ENCODE results near the gene MYH11.
A peak's percentile ranks its signal among the peaks of the same experiment; 100 is the strongest.
"Not testable (repeated sequence)": the region's sequence is repeated elsewhere in the genome, so short reads cannot be mapped to it uniquely, and the experiment has no call there.

Gene MYH11

GRCh38 chr16:15705064-15705565 lies 151.7 kb downstream of the MYH11 start:
- DNase-seq = no peak

- DNase-seq = peak; percentile 14
Measured at GRCh38 chr16:15704545-15704987, 152.3 kb downstream of the MYH11 start.

- no peak for DNase-seq
Measured at GRCh38 chr16:15703029-15703736, 153.6 kb downstream of the MYH11 start.

- DNase-seq = no peak
Measured at GRCh38 chr16:15701975-15702970, 154.6 kb downstream of the MYH11 start.

GRCh38 chr16:15701367-15701766 lies 155.5 kb downstream of the MYH11 start:
- DNase-seq = no peak

GRCh38 chr16:15699819-15700218 lies 157.0 kb downstream of the MYH11 start:
- DNase-seq = no peak

GRCh38 chr16:15694499-15694898 lies 162.3 kb downstream of the MYH11 start:
- no peak for DNase-seq

GRCh38 chr16:15692508-15692907 lies 164.3 kb downstream of the MYH11 start:
- not testable (repeated sequence) for DNase-seq

- no peak for DNase-seq
Measured at GRCh38 chr16:15691046-15691445, 165.8 kb downstream of the MYH11 start.

GRCh38 chr16:15690296-15690695 lies 166.5 kb downstream of the MYH11 start:
- DNase-seq = no peak

GRCh38 chr16:15689290-15689689 lies 167.5 kb downstream of the MYH11 start:
- DNase-seq = no peak

GRCh38 chr16:15686287-15686686 lies 170.5 kb downstream of the MYH11 start:
- no peak for DNase-seq

- DNase-seq = no peak
Measured at GRCh38 chr16:15682105-15682570, 174.7 kb downstream of the MYH11 start.

- DNase-seq = no peak
Measured at GRCh38 chr16:15677447-15677846, 179.4 kb downstream of the MYH11 start.

GRCh38 chr16:15676506-15676905 lies 180.3 kb downstream of the MYH11 start:
- no peak for DNase-seq

GRCh38 chr16:15674571-15674970 lies 182.3 kb downstream of the MYH11 start:
- no peak for DNase-seq

- DNase-seq = peak; percentile 47
Measured at GRCh38 chr16:15672514-15673167, 184.2 kb downstream of the MYH11 start.

GRCh38 chr16:15672127-15672513 lies 184.7 kb downstream of the MYH11 start:
- not testable (repeated sequence) for DNase-seq

GRCh38 chr16:15671530-15672117 lies 185.2 kb downstream of the MYH11 start:
- no peak for DNase-seq

- no peak for DNase-seq
Measured at GRCh38 chr16:15667091-15667742, 189.6 kb downstream of the MYH11 start.

GRCh38 chr16:15665107-15665506 lies 191.7 kb downstream of the MYH11 start:
- DNase-seq = no peak

GRCh38 chr16:15660203-15660601 lies 196.6 kb downstream of the MYH11 start:
- no peak for DNase-seq

All from NCI-H748 treated with DMSO at 0.1 percent for 48 hours (cell line).